ENCODE measurements around the gene CIRBP.
"Not testable (repeated sequence)": the region's sequence is repeated elsewhere in the genome, so short reads cannot be mapped to it uniquely, and the experiment has no call there.

The CIRBP gene

GRCh38 chr19:1313695-1314613 lies 44.8 kb downstream of the CIRBP start:
- DNase-seq (ENCODE audit: low read depth) = no peak

- DNase-seq (ENCODE audit: low read depth) = no peak
These were observed 46.5 kb downstream of the CIRBP start for GRCh38 chr19:1315470-1316166.

- no peak for DNase-seq (ENCODE audit: low read depth)
These were observed 47.3 kb downstream of the CIRBP start for GRCh38 chr19:1316466-1316865.

DNA sequence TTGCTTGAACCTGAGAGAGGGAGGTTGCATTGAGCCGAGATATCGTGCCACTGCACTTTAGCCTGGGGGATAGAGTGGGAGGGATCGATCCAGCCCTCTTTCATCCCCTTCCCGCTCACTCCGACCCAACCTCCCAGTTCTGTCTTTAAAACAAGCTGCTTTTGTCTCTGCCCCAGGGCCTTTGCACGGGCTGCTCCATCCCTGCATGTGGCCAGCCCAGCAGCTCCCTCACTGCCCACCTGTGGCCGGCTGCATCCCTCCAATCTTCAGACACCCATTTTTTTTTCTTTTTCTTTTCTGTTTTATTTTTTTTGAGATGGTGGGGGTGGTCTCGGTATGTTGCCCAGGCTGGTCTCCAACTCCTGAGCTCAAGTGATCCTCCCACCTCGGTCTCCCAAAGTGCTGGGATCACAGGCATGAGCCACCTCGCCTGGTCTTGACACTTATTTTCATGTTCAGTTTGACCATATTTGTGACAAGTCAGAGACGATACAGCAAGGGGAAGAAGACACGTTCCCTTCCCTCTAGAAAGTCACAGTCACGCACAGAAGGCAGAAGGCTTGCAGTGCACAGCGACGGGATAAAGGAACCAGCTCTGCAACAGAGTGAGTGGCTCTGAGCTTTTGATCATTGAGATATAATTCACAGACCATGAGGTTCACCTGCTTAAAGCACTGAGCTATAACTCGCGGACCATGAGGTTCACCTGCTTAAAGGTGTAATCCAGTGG lies 48.3 kb downstream of the CIRBP start:
- DNase-seq (ENCODE audit: low read depth) = no peak

DNA sequence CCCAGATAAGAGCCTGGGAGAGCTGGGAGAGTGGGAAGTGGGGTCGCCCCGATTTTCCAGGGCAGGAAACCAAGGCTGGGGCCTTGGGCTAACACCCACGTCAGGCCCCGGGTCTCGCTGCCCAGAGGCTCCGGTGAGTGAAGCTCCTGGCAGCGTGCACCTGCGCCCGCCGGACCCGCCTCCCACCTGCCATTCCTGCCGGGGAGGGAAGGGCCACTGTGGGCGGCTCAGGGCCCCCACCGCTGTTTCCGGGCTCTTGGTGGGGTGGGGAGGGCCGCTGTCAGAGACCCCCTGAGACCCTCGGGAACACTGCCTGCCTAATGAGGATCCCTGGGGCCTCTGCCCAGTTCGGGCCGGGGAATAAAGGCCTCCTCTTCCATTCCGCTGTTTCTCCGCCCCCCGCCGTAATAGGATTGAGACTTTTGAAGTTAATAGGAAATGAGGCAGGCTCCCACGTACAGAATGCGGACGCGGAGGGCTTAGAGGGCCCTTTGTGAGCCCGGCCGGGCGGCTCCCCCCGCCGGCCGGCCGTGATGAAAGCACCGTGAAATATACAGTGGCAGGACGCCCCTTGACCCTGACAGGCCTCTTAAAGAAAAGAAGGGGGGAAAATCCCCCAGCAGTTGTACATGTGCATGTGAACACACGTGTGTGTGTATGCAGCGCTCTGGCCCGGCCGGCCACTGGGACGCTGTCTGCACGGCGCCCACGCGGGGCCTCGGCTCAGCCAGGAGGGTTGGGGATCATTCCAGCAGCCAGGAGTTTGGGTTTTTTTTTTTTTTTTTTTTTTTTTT lies 49.7 kb downstream of the CIRBP start:
- no peak for DNase-seq (ENCODE audit: low read depth)

- DNase-seq (ENCODE audit: low read depth) = not testable (repeated sequence)
These were observed 51.1 kb downstream of the CIRBP start for GRCh38 chr19:1320282-1320650.

- DNase-seq (ENCODE audit: low read depth) = no peak
These were observed 52.4 kb downstream of the CIRBP start for GRCh38 chr19:1321539-1321938.

DNA sequence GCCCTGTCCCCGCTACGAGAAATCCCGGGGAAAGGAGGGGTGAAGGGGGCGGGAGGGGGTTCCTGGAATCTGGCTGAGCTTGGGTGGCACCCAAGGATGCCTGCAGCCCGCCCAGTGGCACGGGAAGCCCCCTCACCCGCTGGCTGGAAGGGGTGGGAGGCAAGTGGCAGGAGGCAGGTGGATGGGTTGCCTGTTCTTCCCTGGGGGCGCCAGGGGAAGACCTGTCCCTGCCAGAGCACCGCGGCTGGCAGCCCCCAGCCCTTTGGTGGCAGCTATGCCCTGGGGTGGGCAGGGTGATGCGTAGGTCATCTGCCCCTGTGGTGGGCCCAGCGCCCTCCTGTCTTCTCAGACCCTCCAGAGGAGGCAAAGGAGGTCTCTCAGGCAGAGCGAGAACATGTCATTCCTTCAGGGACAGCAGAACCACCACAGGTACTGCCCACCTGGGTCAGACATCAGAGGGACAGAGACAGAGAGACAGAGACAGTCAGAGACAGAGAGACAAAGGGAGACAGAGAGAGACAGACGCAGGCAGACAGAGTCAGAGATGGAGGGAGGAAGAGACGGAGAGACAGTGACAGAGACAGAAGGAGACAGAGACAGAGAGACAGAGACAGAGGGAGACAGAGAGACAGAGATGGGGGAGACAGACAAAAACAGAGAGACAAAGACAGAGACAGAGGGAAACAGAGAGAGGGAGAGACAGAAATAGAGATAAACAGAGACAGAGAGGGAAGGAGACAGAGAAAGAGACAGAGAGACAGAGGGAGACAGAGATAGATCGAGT lies 53.3 kb downstream of the CIRBP start:
- DNase-seq (ENCODE audit: low read depth) = no peak

DNA sequence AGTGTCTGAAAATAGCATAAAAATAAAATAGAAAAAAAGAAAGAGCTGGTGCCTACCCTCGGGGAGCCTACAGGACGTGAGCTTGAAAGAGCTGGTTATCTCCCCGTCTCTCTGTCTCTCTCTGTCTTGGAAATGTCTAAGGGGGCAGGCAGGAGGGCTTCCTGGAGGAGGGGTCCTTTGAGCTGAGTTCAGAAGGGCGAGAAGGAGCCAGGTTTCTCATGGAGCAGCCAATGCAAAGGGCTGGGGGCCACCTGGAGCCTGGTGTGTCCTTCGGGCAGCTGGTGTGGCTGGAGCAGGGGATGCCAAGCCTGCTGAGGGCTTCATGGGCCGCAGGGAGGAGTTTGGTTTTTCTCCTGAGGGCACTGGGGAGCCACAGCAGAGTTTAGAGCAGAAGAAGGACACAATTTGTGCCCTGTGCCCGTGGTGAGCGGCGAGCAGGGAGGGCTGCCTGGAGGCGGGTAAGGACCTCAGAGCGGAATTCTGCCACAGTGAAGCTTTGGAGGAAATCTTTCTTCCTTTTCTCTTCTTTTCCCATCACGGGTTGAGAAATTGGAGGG lies 55.2 kb downstream of the CIRBP start:
- no peak for DNase-seq (ENCODE audit: low read depth)
